Neural progenitor cell (in vitro differentiated cells): ENCODE data around the gene PHACTR4. TPM values are rescaled to one million over a fixed set of nuclear protein-coding genes. Genes with fewer than 3 reads are reported as not detected.

Experiments used
- DNase-seq: peaks from one replicate; pipeline ENCODE4 v3.0.0-alpha.2; 2016; ENCODE audit warnings: low spot score
- H2AFZ ChIP-seq: fragments of 200-600 bp; sonication (generic); replicated peaks from 2 replicates; pipeline ENCODE4 v1.6.1; 2016; ENCODE audit warnings: antibody characterized with exemption
- H3F3A ChIP-seq: fragments of 200-600 bp; sonication (generic); 2 replicates; pipeline ENCODE4 v1.6.1; 2016; ENCODE audit warnings: antibody characterized with exemption, low read depth
- H3K27ac ChIP-seq: fragments of 200-600 bp; sonication (generic); 2 replicates; pipeline ENCODE4 v1.5.1; 2016; ENCODE audit warnings: mild to moderate bottlenecking
- H3K27me3 ChIP-seq: fragments of 200-600 bp; sonication (generic); 2 replicates; pipeline ENCODE4 v1.6.1; 2016; ENCODE audit warnings: mild to moderate bottlenecking, moderate library complexity
- H3K36me3 ChIP-seq: fragments of 200-600 bp; sonication (generic); 2 replicates; pipeline ENCODE4 v1.5.1; 2016
- H3K4me1 ChIP-seq: fragments of 200-600 bp; sonication (generic); 2 replicates; pipeline ENCODE4 v1.6.1; 2016; ENCODE audit warnings: mixed run types
- H3K4me2 ChIP-seq: fragments of 200-600 bp; sonication (generic); 2 replicates; pipeline ENCODE4 v1.6.1; 2016
- H3K4me3 ChIP-seq: fragments of 200-600 bp; sonication (generic); 2 replicates; pipeline ENCODE4 v1.5.1; 2016
- H3K79me2 ChIP-seq: fragments of 200-600 bp; sonication (generic); 2 replicates; pipeline ENCODE4 v1.6.1; 2016; ENCODE audit warnings: low read depth
- H3K9ac ChIP-seq: fragments of 200-600 bp; sonication (generic); 2 replicates; pipeline ENCODE4 v1.6.1; 2016
- H3K9me3 ChIP-seq: fragments of 200-600 bp; sonication (generic); 2 replicates; pipeline ENCODE4 v1.5.1; 2016; ENCODE audit warnings: low read depth
- H4K20me1 ChIP-seq: fragments of 200-600 bp; sonication (generic); 2 replicates; pipeline ENCODE4 v1.6.1; 2016; ENCODE audit warnings: low read depth
- H3K27ac Mint-ChIP-seq: 3 replicates; pipeline ENCODE4 v1.8.0; 2021; ENCODE audit warnings: mixed read lengths
- H3K27me3 Mint-ChIP-seq: 2 replicates; pipeline ENCODE4 v1.8.0; 2022; ENCODE audit warnings: low read depth, mild to moderate bottlenecking, inconsistent platforms, moderate library complexity, mixed read lengths; ENCODE audit not compliant: insufficient read depth
- H3K36me3 Mint-ChIP-seq: 3 replicates; pipeline ENCODE4 v1.8.0; 2021; ENCODE audit warnings: mixed read lengths
- H3K4me1 Mint-ChIP-seq: 3 replicates; pipeline ENCODE4 v1.8.0; 2021; ENCODE audit warnings: mixed read lengths
- H3K4me3 Mint-ChIP-seq: 3 replicates; pipeline ENCODE4 v1.8.0; 2021; ENCODE audit warnings: mild to moderate bottlenecking, moderate library complexity, mixed read lengths
- H3K9me3 Mint-ChIP-seq: 3 replicates; pipeline ENCODE4 v1.8.0; 2020; ENCODE audit warnings: mixed read lengths
- CTCF ChIP-seq: fragments of 200-600 bp; sonication (generic); IDR thresholded peaks from 2 replicates; pipeline ENCODE4 v1.5.1; 2017; ENCODE audit warnings: antibody characterized with exemption, mild to moderate bottlenecking
- EZH2 ChIP-seq: fragments of 200-600 bp; sonication (generic); IDR thresholded peaks from 2 replicates; pipeline ENCODE4 v1.6.1; 2017; ENCODE audit warnings: antibody characterized with exemption, mild to moderate bottlenecking, moderate library complexity
- EZH2phosphoT487 ChIP-seq: fragments of 200-600 bp; sonication (generic); IDR thresholded peaks from 2 replicates; pipeline ENCODE4 v1.6.1; 2017; ENCODE audit warnings: antibody characterized with exemption
- total RNA-seq: library from RNA; depleted of rRNA; stranded (reverse); fragments of >200 nt; gene quantifications from 2 replicates; pipeline ENCODE4 v1.2.3, GENCODE V29; 2015; ENCODE audit warnings: low replicate concordance

PHACTR4 gene
- total RNA-seq, 1 donor from 2014 or later: 34.0 TPM

GRCh38 chr1:28394136-28394535 is 24.6 kb downstream of the PHACTR4 start:
- no peak for TF ChIP-seq EZH2
- TF ChIP-seq CTCF: no peak
- no peak for TF ChIP-seq EZH2phosphoT487
- Mint-ChIP-seq H3K4me3 (no peak overlapping the region), H3K9me3 (peaks cover under 1% of the 10 kb centered on the region), H3K27ac (no peak overlapping the region), H3K4me1 (no peaks in the 10 kb centered on the region), H3K27me3 (peaks cover 2% of the 10 kb centered on the region), H3K36me3 (peaks cover 20% of the 10 kb centered on the region)
- no peaks in the 10 kb centered on the region for H3K27me3 ChIP-seq
- H3K27ac ChIP-seq: no peak overlapping the region
- peaks cover 97% of the 10 kb centered on the region for H3K79me2 ChIP-seq
- no peak overlapping the region for H3K9ac ChIP-seq
- H2AFZ ChIP-seq: no peak overlapping the region
- no peaks in the 10 kb centered on the region for H3K4me1 ChIP-seq
- DNase-seq: no peak
- no peak overlapping the region for H3K4me3 ChIP-seq
- H3K4me2 ChIP-seq: no peak overlapping the region
- no peaks in the 10 kb centered on the region for H3K9me3 ChIP-seq
- no peaks in the 10 kb centered on the region for H3K36me3 ChIP-seq
- H3F3A ChIP-seq: peaks cover 6% of the 10 kb centered on the region
- peaks cover 32% of the 10 kb centered on the region for H4K20me1 ChIP-seq

GRCh38 chr1:28395181-28395580 is 25.6 kb downstream of the PHACTR4 start:
- Mint-ChIP-seq H3K4me3 (no peak overlapping the region), H3K4me1 (peaks cover 9% of the 10 kb centered on the region), H3K27ac (no peak overlapping the region), H3K9me3 (no peaks in the 10 kb centered on the region), H3K36me3 (peaks cover 16% of the 10 kb centered on the region), H3K27me3 (peaks cover 4% of the 10 kb centered on the region)
- Histone ChIP-seq H4K20me1 (peaks cover 35% of the 10 kb centered on the region), H3K36me3 (no peaks in the 10 kb centered on the region), H3K27me3 (no peaks in the 10 kb centered on the region), H3K9ac (no peak overlapping the region), H3K9me3 (no peaks in the 10 kb centered on the region), H3K4me1 (peaks cover 10% of the 10 kb centered on the region), H3K4me3 (no peak overlapping the region), H3K27ac (no peak overlapping the region), H3K79me2 (peaks cover 97% of the 10 kb centered on the region), H3F3A (peaks cover 6% of the 10 kb centered on the region), H3K4me2 (no peak overlapping the region), H2AFZ (no peak overlapping the region)
- TF ChIP-seq CTCF: no peak
- TF ChIP-seq EZH2: no peak
- no peak for TF ChIP-seq EZH2phosphoT487
- DNase-seq: no peak

GRCh38 chr1:28401760-28402159 is 32.2 kb downstream of the PHACTR4 start:
- Histone ChIP-seq H3F3A (no peaks in the 10 kb centered on the region), H3K9me3 (no peaks in the 10 kb centered on the region), H3K4me2 (no peak overlapping the region), H3K9ac (no peak overlapping the region), H3K79me2 (peaks cover 100% of the 10 kb centered on the region), H3K27ac (no peak overlapping the region), H3K4me1 (peaks cover 13% of the 10 kb centered on the region), H2AFZ (no peak overlapping the region), H3K27me3 (no peaks in the 10 kb centered on the region), H3K36me3 (no peaks in the 10 kb centered on the region), H4K20me1 (peaks cover 79% of the 10 kb centered on the region), H3K4me3 (no peak overlapping the region)
- no peak overlapping the region for H3K27ac Mint-ChIP-seq
- no peak for DNase-seq
- TF ChIP-seq CTCF: no peak
- no peak for TF ChIP-seq EZH2phosphoT487
- TF ChIP-seq EZH2: no peak
- no peak overlapping the region for H3K4me3 Mint-ChIP-seq
- H3K27me3 Mint-ChIP-seq: peaks cover 4% of the 10 kb centered on the region
- peaks cover 7% of the 10 kb centered on the region for H3K36me3 Mint-ChIP-seq
- H3K4me1 Mint-ChIP-seq: peaks cover 17% of the 10 kb centered on the region
- H3K9me3 Mint-ChIP-seq: no peaks in the 10 kb centered on the region
